K562 (cell line): ENCODE data around the gene PITPNM1. TPM values are rescaled to one million over a fixed set of nuclear protein-coding genes. Genes with fewer than 3 reads are reported as not detected.

Experiments
- ATAC-seq: fragments of 200-7000 bp; cut with Tn5 transposase; 3 replicates; pipeline ENCODE4 v1.9.1; 2020; ENCODE audit warnings: moderate library complexity
- BruUV-seq: library from RNA; stranded (reverse); fragments of 400-500 nt; replicated peaks from 2 replicates; lab custom pipeline; 2021; lab: Mats Ljungman, UMichigan
- CTCF ChIA-PET: fragments of 300-600 bp; formaldehyde crosslinking; extraction: SDS; loops from one replicate; lab custom pipeline; 2021; ENCODE audit warnings: low intra/inter-chr PET ratio; lab: Yijun Ruan, JAX
- POLR2A ChIA-PET: fragments of 300-600, 350-650 bp; sonication (Branson Sonifier 250); formaldehyde crosslinking; extraction: SDS; loops from one replicate; lab custom pipeline; 2021; ENCODE audit warnings: antibody characterized with exemption, inconsistent platforms; lab: Yijun Ruan, JAX
- DNase-seq, 4 experiments: peaks; one replicate each; pipeline versions ENCODE4 v3.0.0 to v3.0.0-alpha.2; 2011 to 2018; ENCODE audit warnings: low spot score in 3 of 4, mixed read lengths in 3 of 4; ENCODE audit errors: extremely low read depth in 1 of 4
- FAIRE-seq: peaks from 2 replicates; lab custom pipeline; 2011; peaks lifted over from hg19 to GRCh38; lab: Jason Lieb, UNC
- H2AFZ ChIP-seq: 2 replicates; pipeline ENCODE4 v1.6.0; 2011; ENCODE audit warnings: low read depth, low read length, control low read depth, inconsistent platforms
- H3K27ac ChIP-seq: fragments of 200-600 bp; 3 replicates; pipeline ENCODE4 v1.8.0; 2011; ENCODE audit warnings: low read depth, mild to moderate bottlenecking, control low read depth, inconsistent platforms, low read length, moderate library complexity, mixed read lengths; ENCODE audit errors: extremely low read depth
- H3K27me3 ChIP-seq, 2 experiments: fragments of 300-600 bp in 1 of 2; 2 replicates in 1 of 2; 3 replicates in 1 of 2; pipeline versions ENCODE4 v1.6.0 to v1.8.0; 2011; ENCODE audit warnings: inconsistent platforms in 2 of 2, low read length in 2 of 2, mild to moderate bottlenecking in 1 of 2, mixed read lengths in 1 of 2, moderate library complexity in 1 of 2; ENCODE audit not compliant: control insufficient read depth in 2 of 2, insufficient read depth in 2 of 2
- H3K36me3 ChIP-seq: fragments of 300-600 bp; 3 replicates; pipeline ENCODE4 v1.8.0; 2011; ENCODE audit warnings: mild to moderate bottlenecking, low read length, inconsistent platforms; ENCODE audit not compliant: control insufficient read depth, insufficient read depth
- H3K4me1 ChIP-seq, 2 experiments: fragments of 200-600 bp in 1 of 2; replicated peaks in 1 of 2; 2 replicates in 1 of 2; 3 replicates in 1 of 2; pipeline versions ENCODE4 v1.5.1 to v1.8.0; 2011; ENCODE audit warnings: inconsistent platforms in 2 of 2, low read length in 2 of 2, mild to moderate bottlenecking in 1 of 2, mixed read lengths in 1 of 2, moderate library complexity in 1 of 2; ENCODE audit not compliant: control insufficient read depth in 2 of 2, insufficient read depth in 2 of 2
- H3K4me2 ChIP-seq: 2 replicates; pipeline ENCODE4 v1.6.1; 2011; ENCODE audit warnings: low read length, control low read depth, inconsistent platforms, mixed read lengths; ENCODE audit not compliant: insufficient read depth
- H3K4me3 ChIP-seq: fragments of 200-600 bp; sonication (generic), shearing (Covaris generic); 2 replicates; pipeline ENCODE4 v1.5.1; 2016; ENCODE audit warnings: control low read depth, inconsistent platforms
- H3K79me2 ChIP-seq: fragments of 200-600 bp; 3 replicates; pipeline ENCODE4 v1.8.0; 2011; ENCODE audit warnings: low read length, inconsistent platforms; ENCODE audit not compliant: control insufficient read depth, insufficient read depth
- H3K9ac ChIP-seq, 2 experiments: 2 replicates each; pipeline versions ENCODE4 v1.6.0 to v1.6.1; 2011; ENCODE audit warnings: low read depth in 2 of 2, low read length in 2 of 2, control low read depth in 1 of 2, inconsistent platforms in 1 of 2, mild to moderate bottlenecking in 1 of 2, mixed read lengths in 1 of 2; ENCODE audit not compliant: insufficient read depth in 1 of 2
- H3K9me1 ChIP-seq: one replicate; pipeline ENCODE4 v1.6.0; 2011; ENCODE audit warnings: inconsistent platforms, mild to moderate bottlenecking, low read length, moderate library complexity; ENCODE audit not compliant: control insufficient read depth, insufficient read depth
- H3K9me3 ChIP-seq: replicated peaks from 2 replicates; pipeline ENCODE4 v1.5.1; 2011; ENCODE audit warnings: low read depth, low read length, inconsistent platforms; ENCODE audit not compliant: control insufficient read depth, insufficient read depth
- H4K20me1 ChIP-seq: replicated peaks from 2 replicates; pipeline ENCODE4 v1.6.1; 2011; ENCODE audit warnings: low read length, inconsistent platforms, mixed read lengths; ENCODE audit not compliant: control insufficient read depth, insufficient read depth
- BCOR ChIP-seq: fragments of 450-650 bp; IDR thresholded peaks from 2 replicates; pipeline ENCODE4 v1.6.1; 2016
- CBX3 ChIP-seq, 2 experiments: IDR thresholded peaks; 1 replicate in 1 of 2; 2 replicates in 1 of 2; pipeline ENCODE4 v1.6.1; 2012; ENCODE audit warnings: inconsistent platforms in 2 of 2, low read length in 2 of 2, borderline replicate concordance in 1 of 2, control low read depth in 1 of 2
- ESRRA ChIP-seq: fragments of 450-650 bp; IDR thresholded peaks from 2 replicates; pipeline ENCODE4 v1.6.1; 2014; ENCODE audit warnings: low read depth, mild to moderate bottlenecking, moderate library complexity, borderline replicate concordance
- GTF2E2 ChIP-seq: fragments of 200-800 bp; sonication (Bioruptor generic); IDR thresholded peaks from 2 replicates; pipeline ENCODE4 v1.6.1; 2016; ENCODE audit warnings: missing genetic modification characterization, missing compliant biosample characterization
- HMGN3 ChIP-seq: IDR thresholded peaks from 2 replicates; pipeline ENCODE4 v1.6.1; 2011; ENCODE audit warnings: borderline replicate concordance, low read depth, mild to moderate bottlenecking, mixed read lengths, low read length; ENCODE audit not compliant: insufficient read length; ENCODE audit errors: extremely low read depth
- POLR2G ChIP-seq: fragments of 200-400 bp; formaldehyde crosslinking; IDR thresholded peaks from 2 replicates; pipeline ENCODE4 v1.6.1; 2017; ENCODE audit warnings: low read depth, mild to moderate bottlenecking, antibody characterized with exemption, low read length, moderate library complexity
- RBFOX2 ChIP-seq: fragments of 200-400 bp; formaldehyde crosslinking; IDR thresholded peaks from 2 replicates; pipeline ENCODE4 v1.6.1; 2017; ENCODE audit warnings: low read depth, mild to moderate bottlenecking, low read length, moderate library complexity
- RBM22 ChIP-seq: fragments of 200-400 bp; formaldehyde crosslinking; IDR thresholded peaks from 2 replicates; pipeline ENCODE4 v1.6.1; 2018; ENCODE audit warnings: low read length, low read depth; ENCODE audit not compliant: poor library complexity, severe bottlenecking
- RBM25 ChIP-seq: fragments of 200-400 bp; formaldehyde crosslinking; IDR thresholded peaks from 2 replicates; pipeline ENCODE4 v1.6.1; 2018; ENCODE audit warnings: low read length, low read depth, moderate library complexity; ENCODE audit not compliant: severe bottlenecking
- RCOR1 ChIP-seq, 2 experiments: IDR thresholded peaks; 2 replicates each; pipeline ENCODE4 v1.6.1; 2012; ENCODE audit warnings: low read depth in 2 of 2, low read length in 2 of 2, borderline replicate concordance in 1 of 2, improper control_type of control experiment in 1 of 2
- RFX1 ChIP-seq: fragments of 450-650 bp; IDR thresholded peaks from 2 replicates; pipeline ENCODE4 v1.6.1; 2016; ENCODE audit warnings: mild to moderate bottlenecking, moderate library complexity
- SAP30 ChIP-seq: fragments of 200-600 bp; sonication (generic); IDR thresholded peaks from 2 replicates; pipeline ENCODE4 v1.6.1; 2012; ENCODE audit warnings: borderline replicate concordance, low read depth, mild to moderate bottlenecking, moderate library complexity, low read length, control low read depth, inconsistent platforms; ENCODE audit not compliant: insufficient read depth, poor library complexity, severe bottlenecking
- SMARCA5 ChIP-seq: fragments of 450-650 bp; IDR thresholded peaks from 2 replicates; pipeline ENCODE4 v1.6.1; 2016
- STAT5A ChIP-seq: IDR thresholded peaks from 2 replicates; pipeline ENCODE4 v1.6.1; 2012; ENCODE audit warnings: low read length, inconsistent platforms, borderline replicate concordance
- ZNF436 ChIP-seq: fragments of 250-450, 450-650 bp; sonication (Bioruptor Pico); formaldehyde crosslinking; IDR thresholded peaks from 2 replicates; pipeline ENCODE4 v1.7.0; 2020; ENCODE audit warnings: mild to moderate bottlenecking
- WGBS: fragments of 100-300 bp; shearing (Covaris generic); methylation state at CpG from one replicate; pipeline ENCODE4 v1.1.6; 2016; ENCODE audit warnings: low coverage, mixed read lengths; ENCODE audit not compliant: insufficient coverage; ENCODE audit errors: missing lambda C conversion rate; 5-methylcytosine and 5-hydroxymethylcytosine counted together
- in situ Hi-C: fragments of 300-500 bp; cut with MboI; formaldehyde crosslinking; loops from 4 replicates; pipeline ENCODE4 v1.15.0; 2018; ENCODE audit warnings: inconsistent platforms, mixed read lengths
- intact Hi-C: fragments of 100-400 bp; cut with micrococcal nuclease; formaldehyde crosslinking; loops from 2 replicates; pipeline ENCODE4 v1.14.2; 2022
- polyA plus RNA-seq, 8 experiments: library from polyadenylated mRNA; depleted of rRNA in 4 of 8; stranded (reverse) in 5 of 8; unstranded in 3 of 8; fragments of >200 nt; fragmentation: Nextera tagmentation in 2 of 8; fragmentation: Illumina TruSeq in 1 of 8; extraction: Ambion mirVana in 2 of 8; extraction: Trizol in 1 of 8; gene quantifications; 2 replicates each; pipeline versions ENCODE4 v1.2.1 to v1.2.3, GENCODE V29; 2011 to 2014; ENCODE audit warnings: inconsistent platforms in 1 of 8, missing spikeins in 1 of 8
- total RNA-seq, 7 experiments: library from RNA; depleted of rRNA in 6 of 7; stranded (reverse); fragments of >200 nt in 6 of 7; fragmentation: Illumina TruSeq in 2 of 7; extraction: Trizol in 2 of 7; gene quantifications; 2 replicates each; pipeline versions ENCODE4 v1.2.1 to v1.2.3, GENCODE V29; 2011 to 2021; ENCODE audit warnings: low replicate concordance in 1 of 7

Gene PITPNM1
- total and polyA plus RNA-seq, 9 of the 15 experiments (the other 6 are each of a cell fraction or from before 2014, with no cell fraction given) = 0.11 to 53.7 (median 16.0) TPM

DNA sequence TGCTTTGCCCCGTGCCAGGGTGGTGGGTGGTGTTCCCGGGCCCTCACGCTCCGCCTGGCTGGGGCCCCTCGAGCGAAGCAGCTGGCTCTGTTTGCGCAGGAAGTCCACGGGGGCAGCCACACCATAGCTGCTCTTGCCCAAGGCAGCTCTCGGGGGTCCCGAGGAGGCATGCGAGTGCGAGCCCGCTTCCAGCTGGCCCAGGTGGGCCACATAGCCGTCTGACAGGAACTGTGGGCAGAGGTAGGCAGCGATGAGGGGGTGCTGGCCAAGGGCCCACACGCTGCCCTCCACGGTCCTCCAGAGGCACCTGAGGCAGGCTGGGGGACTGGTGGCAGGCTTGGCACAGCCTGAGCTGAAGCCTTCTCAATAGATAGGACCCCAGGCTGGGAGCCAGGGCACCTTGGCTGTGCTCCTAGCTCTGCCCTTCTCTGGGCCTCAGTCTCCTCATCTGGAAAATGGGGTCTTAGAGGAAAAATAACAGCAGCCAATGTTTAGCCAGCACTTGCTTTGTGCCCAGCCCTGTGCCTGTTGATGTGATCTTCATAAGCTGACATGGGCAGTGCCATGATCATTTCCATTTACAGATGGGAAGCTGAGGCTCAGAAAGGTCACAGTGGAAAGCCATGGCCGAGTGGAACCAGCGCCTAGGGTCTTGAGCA lies 13.0 kb downstream of the PITPNM1 start:
- POLR2A ChIA-PET = interaction anchor here (0.6 to 1.4 kb wide), 7 partner anchors 9 to 592 kb away, joined by 3 to 5 read pairs (median 3); partner anchors contain the start of gene AIP

More for the DNA sequence above, 13.0 kb downstream of the PITPNM1 start:
- FAIRE-seq (no peak), ATAC-seq (no peak), DNase-seq (no peak)
- CTCF ChIA-PET = no interaction called here
- in situ Hi-C loops (no loop called here), intact Hi-C loops (no loop called here)
- peaks cover 0 to 73% of the 10 kb centered on the region in 2 experiments; a peak in 2 of 5 replicates for H3K4me1 ChIP-seq
- BruUV-seq = no TSS peak
- peaks cover 92% of the 10 kb centered on the region; the same call in 2 of the 3 replicates for H3K36me3 ChIP-seq
- H3K27ac ChIP-seq = no peak overlapping the region
- 0 out of 3 replicates have a peak, but pooled peaks cover 3% of the 10 kb centered on the region for H3K79me2 ChIP-seq
- TF ChIP-seq ESRRA (peak; percentile 56; the same call in 1 of the 2 replicates), ZNF436 (CRISPR knock-in tag) (no peak), HMGN3 (no peak), RFX1 (no peak), SMARCA5 (no peak), STAT5A (no peak), RBM25 (peak; percentile 82), RCOR1 (IDR thresholded peaks at IDR 0.05; ENCODE audit: borderline replicate concordance in 1 of 2, low read depth in 2 of 2, low read length in 2 of 2) (0 out of 4 replicates have a peak, but pooled peaks of 1 of the 2 experiments have one; percentile 43), CBX3 (IDR thresholded peaks at IDR 0.05; ENCODE audit: borderline replicate concordance in 1 of 2, low read length in 2 of 2) (no peak), GTF2E2 (tag) (no peak), RBM22 (peak; percentile 20), POLR2G (peak; percentile 51), BCOR (peak; percentile 79), RBFOX2 (peak; percentile 26; the same call in 1 of the 2 replicates), SAP30 (no peak)
- no peak overlapping the region for H2AFZ ChIP-seq
- H3K9me3 ChIP-seq = no peaks in the 10 kb centered on the region
- no peak overlapping the region for H3K4me3 ChIP-seq
- no peaks in the 10 kb centered on the region for H4K20me1 ChIP-seq
- WGBS = 95% methylated on average over 17 of the region's 19 CpGs
- H3K4me2 ChIP-seq = no peak overlapping the region
- H3K9me1 ChIP-seq = no peaks in the 10 kb centered on the region
- H3K27me3 ChIP-seq = no peaks in the 10 kb centered on the region
- peak overlapping the region in 1 of 2 experiments; percentile 86; a peak in 2 of 4 replicates for H3K9ac ChIP-seq
